ENCODE data around the gene CBX6.
"Not testable (repeated sequence)": the region's sequence is repeated elsewhere in the genome, so short reads cannot be mapped to it uniquely, and the experiment has no call there.

DNA sequence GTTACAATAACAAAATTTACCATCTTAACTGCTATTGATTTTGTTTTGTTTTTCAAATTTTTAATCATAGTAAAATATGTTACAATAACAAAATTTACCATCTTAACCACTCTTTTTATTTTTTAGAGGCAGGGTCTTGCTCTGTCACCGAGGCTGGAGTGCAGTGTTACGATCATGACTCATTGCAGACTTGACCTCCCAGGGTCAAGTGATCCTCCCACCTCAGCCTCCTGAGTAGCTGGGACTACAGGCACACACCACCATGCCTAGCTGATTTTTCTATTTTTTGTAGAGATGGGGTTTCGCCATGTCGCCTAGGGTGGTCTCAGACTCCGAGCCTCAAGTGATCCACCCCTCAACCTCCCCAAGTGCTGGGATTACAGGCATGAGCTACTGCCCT lies 18.1 kb downstream of the CBX6 start:
- TF ChIP-seq, protein P1, sequence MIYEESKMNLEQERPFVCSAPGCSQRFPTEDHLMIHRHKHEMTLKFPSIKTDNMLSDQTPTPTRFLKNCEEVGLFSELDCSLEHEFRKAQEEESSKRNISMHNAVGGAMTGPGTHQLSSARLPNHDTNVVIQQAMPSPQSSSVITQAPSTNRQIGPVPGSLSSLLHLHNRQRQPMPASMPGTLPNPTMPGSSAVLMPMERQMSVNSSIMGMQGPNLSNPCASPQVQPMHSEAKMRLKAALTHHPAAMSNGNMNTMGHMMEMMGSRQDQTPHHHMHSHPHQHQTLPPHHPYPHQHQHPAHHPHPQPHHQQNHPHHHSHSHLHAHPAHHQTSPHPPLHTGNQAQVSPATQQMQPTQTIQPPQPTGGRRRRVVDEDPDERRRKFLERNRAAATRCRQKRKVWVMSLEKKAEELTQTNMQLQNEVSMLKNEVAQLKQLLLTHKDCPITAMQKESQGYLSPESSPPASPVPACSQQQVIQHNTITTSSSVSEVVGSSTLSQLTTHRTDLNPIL (CRISPR knock-in tag; IDR thresholded peaks at IDR 0.05; ENCODE audit: low read depth) = not testable (repeated sequence)
- TF ChIP-seq, protein P2, sequence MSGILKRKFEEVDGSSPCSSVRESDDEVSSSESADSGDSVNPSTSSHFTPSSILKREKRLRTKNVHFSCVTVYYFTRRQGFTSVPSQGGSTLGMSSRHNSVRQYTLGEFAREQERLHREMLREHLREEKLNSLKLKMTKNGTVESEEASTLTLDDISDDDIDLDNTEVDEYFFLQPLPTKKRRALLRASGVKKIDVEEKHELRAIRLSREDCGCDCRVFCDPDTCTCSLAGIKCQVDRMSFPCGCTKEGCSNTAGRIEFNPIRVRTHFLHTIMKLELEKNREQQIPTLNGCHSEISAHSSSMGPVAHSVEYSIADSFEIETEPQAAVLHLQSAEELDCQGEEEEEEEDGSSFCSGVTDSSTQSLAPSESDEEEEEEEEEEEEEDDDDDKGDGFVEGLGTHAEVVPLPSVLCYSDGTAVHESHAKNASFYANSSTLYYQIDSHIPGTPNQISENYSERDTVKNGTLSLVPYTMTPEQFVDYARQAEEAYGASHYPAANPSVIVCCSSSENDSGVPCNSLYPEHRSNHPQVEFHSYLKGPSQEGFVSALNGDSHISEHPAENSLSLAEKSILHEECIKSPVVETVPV (CRISPR knock-in tag; IDR thresholded peaks at IDR 0.05) = not testable (repeated sequence)
- TF ChIP-seq ARNTL (CRISPR knock-in tag; IDR thresholded peaks at IDR 0.05; ENCODE audit: borderline replicate concordance, low read depth); SNAI2 (CRISPR knock-in tag; IDR thresholded peaks at IDR 0.05): not testable (repeated sequence)
- TF ChIP-seq, protein P3, sequence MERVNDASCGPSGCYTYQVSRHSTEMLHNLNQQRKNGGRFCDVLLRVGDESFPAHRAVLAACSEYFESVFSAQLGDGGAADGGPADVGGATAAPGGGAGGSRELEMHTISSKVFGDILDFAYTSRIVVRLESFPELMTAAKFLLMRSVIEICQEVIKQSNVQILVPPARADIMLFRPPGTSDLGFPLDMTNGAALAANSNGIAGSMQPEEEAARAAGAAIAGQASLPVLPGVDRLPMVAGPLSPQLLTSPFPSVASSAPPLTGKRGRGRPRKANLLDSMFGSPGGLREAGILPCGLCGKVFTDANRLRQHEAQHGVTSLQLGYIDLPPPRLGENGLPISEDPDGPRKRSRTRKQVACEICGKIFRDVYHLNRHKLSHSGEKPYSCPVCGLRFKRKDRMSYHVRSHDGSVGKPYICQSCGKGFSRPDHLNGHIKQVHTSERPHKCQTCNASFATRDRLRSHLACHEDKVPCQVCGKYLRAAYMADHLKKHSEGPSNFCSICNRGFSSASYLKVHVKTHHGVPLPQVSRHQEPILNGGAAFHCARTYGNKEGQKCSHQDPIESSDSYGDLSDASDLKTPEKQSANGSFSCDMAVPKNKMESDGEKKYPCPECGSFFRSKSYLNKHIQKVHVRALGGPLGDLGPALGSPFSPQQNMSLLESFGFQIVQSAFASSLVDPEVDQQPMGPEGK (CRISPR knock-in tag; IDR thresholded peaks at IDR 0.05; ENCODE audit: borderline replicate concordance) = not testable (repeated sequence)
